ENCODE measurements around the gene PARD3B. TPM values are rescaled to one million over a fixed set of nuclear protein-coding genes. Genes with fewer than 3 reads are reported as not detected.

The PARD3B gene
- total RNA-seq, 1 donor from 2014 or later: 16.4 TPM

- DNase-seq (ENCODE audit: low read depth): peak; percentile 11
Observed at GRCh38 chr2:205053827-205054410, 508.6 kb downstream of the PARD3B start.

- no peak for DNase-seq (ENCODE audit: low read depth)
Observed at GRCh38 chr2:205054789-205055188, 509.5 kb downstream of the PARD3B start.

- DNase-seq (ENCODE audit: low read depth): no peak
Observed at GRCh38 chr2:205055251-205055650, 510.0 kb downstream of the PARD3B start.

GRCh38 chr2:205056151-205056561 lies 510.9 kb downstream of the PARD3B start:
- no peak for DNase-seq (ENCODE audit: low read depth)

- DNase-seq (ENCODE audit: low read depth): no peak
Observed at GRCh38 chr2:205058409-205058808, 513.1 kb downstream of the PARD3B start.

GRCh38 chr2:205060269-205060668 lies 515.0 kb downstream of the PARD3B start:
- peak; percentile 79 for DNase-seq (ENCODE audit: low read depth)

GRCh38 chr2:205066081-205066480 lies 520.8 kb downstream of the PARD3B start:
- peak; percentile 46 for DNase-seq (ENCODE audit: low read depth)

GRCh38 chr2:205069928-205070327 lies 524.7 kb downstream of the PARD3B start:
- DNase-seq (ENCODE audit: low read depth): no peak

- no peak for DNase-seq (ENCODE audit: low read depth)
Observed at GRCh38 chr2:205070889-205071288, 525.6 kb downstream of the PARD3B start.

GRCh38 chr2:205073433-205074020 lies 528.3 kb downstream of the PARD3B start:
- DNase-seq (ENCODE audit: low read depth): no peak

- DNase-seq (ENCODE audit: low read depth): no peak
Observed at GRCh38 chr2:205076405-205076804, 531.1 kb downstream of the PARD3B start.

GRCh38 chr2:205077159-205077558 lies 531.9 kb downstream of the PARD3B start:
- no peak for DNase-seq (ENCODE audit: low read depth)

- DNase-seq (ENCODE audit: low read depth): no peak
Observed at GRCh38 chr2:205078762-205079161, 533.5 kb downstream of the PARD3B start.

- no peak for DNase-seq (ENCODE audit: low read depth)
Observed at GRCh38 chr2:205079173-205079572, 533.9 kb downstream of the PARD3B start.

GRCh38 chr2:205086662-205087061 lies 541.4 kb downstream of the PARD3B start:
- no peak for DNase-seq (ENCODE audit: low read depth)

GRCh38 chr2:205087862-205088261 lies 542.6 kb downstream of the PARD3B start:
- DNase-seq (ENCODE audit: low read depth): no peak

GRCh38 chr2:205089958-205090357 lies 544.7 kb downstream of the PARD3B start:
- no peak for DNase-seq (ENCODE audit: low read depth)

- no peak for DNase-seq (ENCODE audit: low read depth)
Observed at GRCh38 chr2:205091411-205091810, 546.1 kb downstream of the PARD3B start.

- no peak for DNase-seq (ENCODE audit: low read depth)
Observed at GRCh38 chr2:205094031-205094430, 548.8 kb downstream of the PARD3B start.

- no peak for DNase-seq (ENCODE audit: low read depth)
Observed at GRCh38 chr2:205103699-205104098, 558.4 kb downstream of the PARD3B start.

- DNase-seq (ENCODE audit: low read depth): no peak
Observed at GRCh38 chr2:205107810-205108209, 562.5 kb downstream of the PARD3B start.

- no peak for DNase-seq (ENCODE audit: low read depth)
Observed at GRCh38 chr2:205115511-205115910, 570.2 kb downstream of the PARD3B start.

- DNase-seq (ENCODE audit: low read depth): no peak
Observed at GRCh38 chr2:205117125-205117524, 571.9 kb downstream of the PARD3B start.

- peak; percentile 91 for DNase-seq (ENCODE audit: low read depth)
Observed at GRCh38 chr2:205119136-205119535, 573.9 kb downstream of the PARD3B start.
